ENCODE results near the gene CYP4F22. TPM values are rescaled to one million over a fixed set of nuclear protein-coding genes. Genes with fewer than 3 reads are reported as not detected.

CYP4F22 gene
- polyA plus RNA-seq, 3 donors from 2014 or later: 1.3 to 2.7 TPM; not detected in 1

GRCh38 chr19:15555021-15555420 lies 46.7 kb downstream of the CYP4F22 start:
- Mint-ChIP-seq H3K27ac (peak overlapping the region in 5 of 6 donors; percentile 23 to 89 (median 69)), H3K4me3 (peak overlapping the region in 4 of 5 donors; percentile 64 to 88 (median 84)), H3K27me3 (ENCODE audit: low read depth in 3 of 3) (peaks cover 2 to 12% (median 6%) of the 10 kb centered on the region in 3 donors), H3K9me3 (no peaks in the 10 kb centered on the region), H3K4me1 (peaks cover 36 to 39% of the 10 kb centered on the region in 2 donors), H3K36me3 (no peaks in the 10 kb centered on the region)
- DNase-seq: peak in 1 of 3 donors; percentile 53

- peaks cover 28 to 30% of the 10 kb centered on the region in 2 donors for H3K4me1 Mint-ChIP-seq
- no peaks in the 10 kb centered on the region for H3K36me3 Mint-ChIP-seq
- peak overlapping the region; percentile 80 to 90 (median 88) for H3K4me3 Mint-ChIP-seq
- peak overlapping the region; percentile 82 to 96 (median 92) for H3K27ac Mint-ChIP-seq
- no peaks in the 10 kb centered on the region for H3K9me3 Mint-ChIP-seq
- H3K27me3 Mint-ChIP-seq (ENCODE audit: low read depth in 3 of 3): peaks cover 0 to 12% (median 6%) of the 10 kb centered on the region in 3 donors
- peak; percentile 90 to 93 (median 92) for DNase-seq
Measured at GRCh38 chr19:15555759-15556633, 47.7 kb downstream of the CYP4F22 start.

- Mint-ChIP-seq H3K27me3 (ENCODE audit: low read depth in 3 of 3) (peaks cover under 1 to 12% (median 6%) of the 10 kb centered on the region in 3 donors), H3K27ac (peak overlapping the region; percentile 59 to 96 (median 90)), H3K9me3 (no peaks in the 10 kb centered on the region), H3K36me3 (no peaks in the 10 kb centered on the region), H3K4me3 (peak overlapping the region; percentile 80 to 90 (median 88)), H3K4me1 (peaks cover 24 to 26% of the 10 kb centered on the region in 2 donors)
- no peak for DNase-seq
Measured at GRCh38 chr19:15556634-15557181, 48.4 kb downstream of the CYP4F22 start.

GRCh38 chr19:15557223-15557622 lies 48.9 kb downstream of the CYP4F22 start:
- no peak overlapping the region for H3K27ac Mint-ChIP-seq

DNA sequence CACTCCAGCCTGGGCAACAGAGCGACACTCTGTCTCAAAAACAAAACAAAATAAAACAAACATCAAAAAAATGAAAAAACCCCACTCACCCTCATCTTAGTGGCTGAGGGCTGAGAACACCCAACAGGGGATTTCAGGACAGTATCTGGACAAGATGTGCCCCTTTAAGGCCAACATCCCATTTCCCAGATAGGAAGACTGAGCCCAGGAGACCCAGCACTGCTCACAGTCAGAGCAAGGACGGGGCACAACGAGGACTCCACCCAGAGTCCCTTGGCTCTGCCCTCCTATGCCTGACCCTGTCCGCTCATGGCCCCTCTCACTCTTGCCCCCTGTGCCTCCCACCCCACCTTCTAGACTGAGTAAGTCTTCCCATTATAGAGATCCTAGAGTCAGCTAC lies 53.8 kb downstream of the CYP4F22 start:
- H3K36me3 Mint-ChIP-seq: no peaks in the 10 kb centered on the region
- H3K27ac Mint-ChIP-seq: no peak overlapping the region
- no peaks in the 10 kb centered on the region for H3K4me1 Mint-ChIP-seq
- no peaks in the 10 kb centered on the region for H3K9me3 Mint-ChIP-seq
- H3K4me3 Mint-ChIP-seq: no peak overlapping the region
- DNase-seq: no peak
- H3K27me3 Mint-ChIP-seq (ENCODE audit: low read depth in 3 of 3): peaks cover 2 to 21% (median 5%) of the 10 kb centered on the region in 3 donors

More at GRCh38 chr19:15557223-15557622, 48.9 kb downstream of the CYP4F22 start:
- Mint-ChIP-seq H3K27me3 (ENCODE audit: low read depth in 3 of 3) (peaks cover 2 to 12% (median 6%) of the 10 kb centered on the region in 3 donors), H3K4me3 (peak overlapping the region in 1 of 5 donors; percentile 21), H3K36me3 (no peaks in the 10 kb centered on the region), H3K4me1 (peaks cover 22 to 26% of the 10 kb centered on the region in 2 donors), H3K9me3 (no peaks in the 10 kb centered on the region)
- DNase-seq: no peak

DNA sequence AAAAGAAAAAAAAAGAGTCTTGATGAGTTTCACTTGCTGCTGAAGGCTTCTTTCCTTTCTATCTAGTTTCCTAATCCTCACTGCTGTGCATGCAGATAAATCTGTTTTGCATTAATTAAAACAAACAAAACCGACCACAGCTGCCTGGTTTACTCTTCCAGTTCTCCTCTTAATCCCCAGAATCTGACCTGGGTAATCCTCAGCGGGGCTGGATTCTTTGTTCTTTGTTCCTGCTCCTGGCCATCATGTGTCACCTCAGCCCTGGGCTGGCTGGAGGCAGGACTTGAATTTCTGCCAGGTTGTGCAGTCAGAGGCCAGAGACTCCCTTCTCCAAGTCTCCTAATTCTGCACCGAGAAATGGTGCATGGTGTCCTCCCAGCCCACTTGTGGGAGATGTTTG lies 54.5 kb downstream of the CYP4F22 start:
- no peak for DNase-seq
- H3K4me3 Mint-ChIP-seq: no peak overlapping the region
- H3K4me1 Mint-ChIP-seq: no peaks in the 10 kb centered on the region
- no peaks in the 10 kb centered on the region for H3K36me3 Mint-ChIP-seq
- H3K9me3 Mint-ChIP-seq: no peaks in the 10 kb centered on the region
- peaks cover 2 to 21% (median 5%) of the 10 kb centered on the region in 3 donors for H3K27me3 Mint-ChIP-seq (ENCODE audit: low read depth in 3 of 3)
- no peak overlapping the region for H3K27ac Mint-ChIP-seq

GRCh38 chr19:15563325-15563794 lies 55.0 kb downstream of the CYP4F22 start:
- no peak overlapping the region for H3K27ac Mint-ChIP-seq
- H3K4me3 Mint-ChIP-seq: no peak overlapping the region
- H3K27me3 Mint-ChIP-seq (ENCODE audit: low read depth in 3 of 3): peaks cover 2 to 19% (median 5%) of the 10 kb centered on the region in 3 donors
- no peaks in the 10 kb centered on the region for H3K4me1 Mint-ChIP-seq
- no peaks in the 10 kb centered on the region for H3K9me3 Mint-ChIP-seq
- no peaks in the 10 kb centered on the region for H3K36me3 Mint-ChIP-seq
- no peak for DNase-seq

DNA sequence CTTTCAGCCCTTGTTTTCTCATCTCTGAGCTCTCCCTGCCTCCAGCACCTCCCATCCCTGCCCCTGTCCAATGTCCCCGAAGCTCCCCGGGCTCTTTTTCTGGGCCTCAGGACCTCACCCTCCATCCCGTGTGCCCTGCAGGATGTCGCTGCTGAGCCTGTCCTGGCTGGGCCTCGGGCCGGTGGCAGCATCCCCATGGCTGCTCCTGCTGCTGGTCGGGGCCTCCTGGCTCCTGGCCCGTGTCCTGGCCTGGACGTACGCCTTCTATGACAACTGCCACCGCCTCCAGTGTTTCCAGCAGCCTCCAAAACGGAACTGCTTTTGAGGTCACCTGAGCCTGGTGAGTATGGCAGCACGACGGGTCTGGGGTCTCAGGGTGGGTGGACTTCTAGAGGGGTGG lies 55.6 kb downstream of the CYP4F22 start:
- Mint-ChIP-seq H3K27me3 (ENCODE audit: low read depth in 3 of 3) (peaks cover 2 to 19% (median 5%) of the 10 kb centered on the region in 3 donors), H3K9me3 (no peaks in the 10 kb centered on the region), H3K4me1 (no peaks in the 10 kb centered on the region), H3K36me3 (no peaks in the 10 kb centered on the region), H3K27ac (no peak overlapping the region), H3K4me3 (no peak overlapping the region)
- DNase-seq: no peak

DNA sequence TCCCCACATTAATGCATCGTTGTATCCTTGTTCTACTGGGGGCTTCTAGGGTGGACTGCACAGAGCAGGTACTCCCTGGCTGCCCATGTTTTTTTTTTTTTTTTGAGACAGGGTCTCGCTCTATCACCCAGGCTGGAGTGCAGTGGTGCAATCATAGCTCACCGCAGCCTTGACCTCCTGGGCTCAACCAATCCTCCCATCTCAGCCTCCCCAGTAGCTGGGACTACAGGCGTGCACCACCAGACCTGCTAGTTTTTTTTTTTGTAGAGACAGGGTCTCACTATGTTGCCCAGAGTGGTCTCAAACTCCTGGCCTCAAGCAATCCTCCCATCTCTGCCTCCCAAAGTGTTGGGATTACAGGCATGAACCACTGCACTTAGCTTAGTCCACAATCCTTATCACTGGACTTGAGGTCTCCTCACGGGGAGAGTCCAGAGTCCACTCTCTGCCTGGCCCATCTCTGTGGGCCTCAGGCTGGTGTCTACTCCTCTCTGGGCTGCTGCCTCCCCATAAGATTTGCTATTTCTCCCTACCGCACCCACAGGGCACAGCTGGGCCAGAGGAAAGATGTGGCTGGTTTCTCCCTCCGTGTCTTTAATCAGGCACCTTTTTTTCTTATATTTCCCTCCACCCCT lies 56.3 kb downstream of the CYP4F22 start:
- Mint-ChIP-seq H3K4me1 (no peaks in the 10 kb centered on the region), H3K4me3 (no peak overlapping the region)

DNA sequence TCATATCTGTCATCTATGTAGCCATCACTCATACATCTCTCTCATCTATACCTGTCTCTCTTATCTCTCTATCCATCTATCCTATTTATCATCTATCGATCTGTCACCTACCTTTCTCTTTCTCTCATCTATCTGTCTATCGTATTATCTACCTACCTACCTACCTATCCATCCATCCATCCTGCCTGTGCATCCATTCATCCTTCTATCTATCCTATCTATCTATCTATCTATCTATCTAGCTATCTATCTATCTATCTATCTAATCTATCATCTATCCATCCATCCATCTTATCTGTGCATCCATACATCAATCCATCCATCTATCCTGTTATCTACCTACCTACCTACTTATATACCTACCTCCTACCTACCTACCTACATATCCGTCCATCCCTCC lies 62.1 kb downstream of the CYP4F22 start:
- Mint-ChIP-seq H3K27ac (no peak overlapping the region), H3K4me1 (no peaks in the 10 kb centered on the region), H3K4me3 (no peak overlapping the region), H3K27me3 (ENCODE audit: low read depth in 3 of 3) (peaks cover 4 to 29% (median 6%) of the 10 kb centered on the region in 3 donors), H3K9me3 (no peaks in the 10 kb centered on the region), H3K36me3 (no peaks in the 10 kb centered on the region)
- no peak for DNase-seq

More for the DNA sequence above, 56.3 kb downstream of the CYP4F22 start:
- Mint-ChIP-seq H3K27ac (no peak overlapping the region), H3K27me3 (ENCODE audit: low read depth in 3 of 3) (peaks cover 4 to 20% (median 7%) of the 10 kb centered on the region in 3 donors), H3K36me3 (no peaks in the 10 kb centered on the region), H3K9me3 (no peaks in the 10 kb centered on the region)
- no peak for DNase-seq

GRCh38 chr19:15575406-15575805 lies 67.1 kb downstream of the CYP4F22 start:
- Mint-ChIP-seq H3K36me3 (no peaks in the 10 kb centered on the region), H3K27ac (no peak overlapping the region), H3K9me3 (no peaks in the 10 kb centered on the region), H3K4me3 (no peak overlapping the region), H3K4me1 (no peaks in the 10 kb centered on the region), H3K27me3 (ENCODE audit: low read depth in 3 of 3) (peaks cover 2 to 11% (median 3%) of the 10 kb centered on the region in 3 donors)
- DNase-seq: no peak

- no peak overlapping the region for H3K4me3 Mint-ChIP-seq
- H3K4me1 Mint-ChIP-seq: no peaks in the 10 kb centered on the region
Measured at GRCh38 chr19:15576526-15577156, 68.3 kb downstream of the CYP4F22 start.

DNA sequence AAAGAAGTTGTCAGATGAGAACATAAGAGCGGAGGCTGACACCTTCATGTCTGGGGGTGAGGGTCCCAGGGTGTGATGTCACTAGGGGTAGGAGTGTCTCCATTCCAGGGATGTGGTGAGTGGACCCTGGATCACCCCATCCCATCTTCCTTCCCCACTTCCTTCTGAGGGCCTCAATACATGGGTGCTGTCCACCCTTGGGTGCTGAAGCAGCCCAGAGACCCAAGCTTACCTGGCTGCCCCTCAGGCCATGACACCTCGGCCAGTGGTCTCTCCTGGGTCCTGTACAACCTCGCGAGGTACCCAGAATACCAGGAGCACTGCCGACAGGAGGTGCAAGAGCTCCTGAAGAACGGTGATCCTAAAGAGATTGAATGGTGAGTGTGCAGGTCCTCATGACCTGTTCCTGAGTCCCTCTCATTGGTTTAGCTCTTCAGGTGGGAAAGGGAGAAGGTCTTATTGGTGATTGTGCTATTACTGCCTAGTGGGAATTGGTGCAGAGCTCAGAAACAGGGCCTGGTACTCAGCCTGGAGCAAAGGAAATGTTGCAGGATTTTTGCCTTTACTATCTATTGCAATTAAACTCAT lies 69.0 kb downstream of the CYP4F22 start:
- Mint-ChIP-seq H3K9me3 (no peaks in the 10 kb centered on the region), H3K36me3 (no peaks in the 10 kb centered on the region), H3K27me3 (ENCODE audit: low read depth in 3 of 3) (peaks cover 0 to 3% (median 3%) of the 10 kb centered on the region in 3 donors), H3K4me3 (no peak overlapping the region), H3K27ac (no peak overlapping the region), H3K4me1 (no peaks in the 10 kb centered on the region)
- no peak for DNase-seq

More at GRCh38 chr19:15576526-15577156, 68.3 kb downstream of the CYP4F22 start:
- Mint-ChIP-seq H3K27me3 (ENCODE audit: low read depth in 3 of 3) (peaks cover 0 to 7% (median 3%) of the 10 kb centered on the region in 3 donors), H3K36me3 (no peaks in the 10 kb centered on the region), H3K9me3 (no peaks in the 10 kb centered on the region), H3K27ac (no peak overlapping the region)
- DNase-seq: no peak
